ENCODE data around the gene RREB1.
A peak's percentile ranks its signal among the peaks of the same experiment; 100 is the strongest.

Gene RREB1

GRCh38 chr6:7245668-7246393 lies 138.1 kb downstream of the RREB1 start:
- DNase-seq (ENCODE audit: low read depth), result no peak

- no peak for DNase-seq (ENCODE audit: low read depth)
Observed at GRCh38 chr6:7246401-7247178, 138.8 kb downstream of the RREB1 start.

GRCh38 chr6:7247179-7247456 lies 139.4 kb downstream of the RREB1 start:
- DNase-seq (ENCODE audit: low read depth), result no peak

- DNase-seq (ENCODE audit: low read depth), result no peak
Observed at GRCh38 chr6:7247828-7248227, 140.1 kb downstream of the RREB1 start.

- no peak for DNase-seq (ENCODE audit: low read depth)
Observed at GRCh38 chr6:7249391-7249790, 141.6 kb downstream of the RREB1 start.

- no peak for DNase-seq (ENCODE audit: low read depth)
Observed at GRCh38 chr6:7249946-7250643, 142.3 kb downstream of the RREB1 start.

GRCh38 chr6:7250812-7251211 lies 143.1 kb downstream of the RREB1 start:
- no peak for DNase-seq (ENCODE audit: low read depth)

GRCh38 chr6:7251646-7252260 lies 144.0 kb downstream of the RREB1 start:
- no peak for DNase-seq (ENCODE audit: low read depth)

GRCh38 chr6:7252390-7252789 lies 144.6 kb downstream of the RREB1 start:
- DNase-seq (ENCODE audit: low read depth), result no peak

GRCh38 chr6:7254980-7255835 lies 147.4 kb downstream of the RREB1 start:
- DNase-seq (ENCODE audit: low read depth), result no peak

- no peak for DNase-seq (ENCODE audit: low read depth)
Observed at GRCh38 chr6:7255918-7256317, 148.2 kb downstream of the RREB1 start.

GRCh38 chr6:7256785-7257184 lies 149.0 kb downstream of the RREB1 start:
- DNase-seq (ENCODE audit: low read depth), result no peak

GRCh38 chr6:7257521-7258230 lies 149.9 kb downstream of the RREB1 start:
- no peak for DNase-seq (ENCODE audit: low read depth)

GRCh38 chr6:7258231-7258763 lies 150.5 kb downstream of the RREB1 start:
- no peak for DNase-seq (ENCODE audit: low read depth)

GRCh38 chr6:7260291-7261031 lies 152.7 kb downstream of the RREB1 start:
- DNase-seq (ENCODE audit: low read depth), result no peak

- DNase-seq (ENCODE audit: low read depth), result peak; percentile 40
Observed at GRCh38 chr6:7261032-7261841, 153.5 kb downstream of the RREB1 start.

GRCh38 chr6:7261852-7262461 lies 154.2 kb downstream of the RREB1 start:
- DNase-seq (ENCODE audit: low read depth), result no peak

GRCh38 chr6:7262746-7263518 lies 155.2 kb downstream of the RREB1 start:
- DNase-seq (ENCODE audit: low read depth), result no peak

All from HS-5 (cell line).